ENCODE data around the gene GPR151.

GRCh38 chr5:146475190-146475780 is 40.7 kb downstream of the GPR151 start:
- no peak for TF ChIP-seq CTCF (IDR thresholded peaks at IDR 0.05; ENCODE audit: poor library complexity, severe bottlenecking)
- TF ChIP-seq EZH2 (IDR thresholded peaks at IDR 0.05; ENCODE audit: borderline replicate concordance, insufficient read depth, low read length, poor library complexity, severe bottlenecking) = no peak
- TF ChIP-seq POLR2AphosphoS5 (IDR thresholded peaks at IDR 0.05) = no peak
- no peak for TF ChIP-seq EP300 (conservative IDR thresholded peaks at IDR 0.05; ENCODE audit: poor library complexity, severe bottlenecking)
- no peak for TF ChIP-seq REST (IDR thresholded peaks at IDR 0.05; ENCODE audit: borderline replicate concordance)
- no peak for TF ChIP-seq TAF1 (IDR thresholded peaks at IDR 0.05; ENCODE audit: low read depth)
